HG03432 (cell line): ENCODE results near the gene ELMOD3.

Source experiments
- ATAC-seq: cut with Tn5 transposase; IDR thresholded peaks from one replicate; pipeline ENCODE4 v1.9.1; 2021; ENCODE audit warnings: mild to moderate bottlenecking, moderate library complexity; ENCODE audit not compliant: unreplicated experiment

Gene ELMOD3

GRCh38 chr2:85422072-85422457, 67.5 kb downstream of the ELMOD3 start:
- no peak for ATAC-seq

- no peak for ATAC-seq
Observed at GRCh38 chr2:85423525-85423924, 69.0 kb downstream of the ELMOD3 start.

- no peak for ATAC-seq
Observed at GRCh38 chr2:85425588-85425987, 71.0 kb downstream of the ELMOD3 start.

GRCh38 chr2:85427300-85427835, 72.8 kb downstream of the ELMOD3 start:
- no peak for ATAC-seq

GRCh38 chr2:85428343-85428881, 73.8 kb downstream of the ELMOD3 start:
- ATAC-seq, result no peak

- no peak for ATAC-seq
Observed at GRCh38 chr2:85429213-85429923, 74.8 kb downstream of the ELMOD3 start.

- ATAC-seq, result no peak
Observed at GRCh38 chr2:85429924-85430289, 75.3 kb downstream of the ELMOD3 start.

GRCh38 chr2:85430752-85431569, 76.4 kb downstream of the ELMOD3 start:
- ATAC-seq, result no peak

- ATAC-seq, result no peak
Observed at GRCh38 chr2:85431570-85432205, 77.1 kb downstream of the ELMOD3 start.

GRCh38 chr2:85433511-85434089, 79.0 kb downstream of the ELMOD3 start:
- no peak for ATAC-seq

GRCh38 chr2:85434696-85435095, 80.1 kb downstream of the ELMOD3 start:
- no peak for ATAC-seq

GRCh38 chr2:85435220-85435958, 80.8 kb downstream of the ELMOD3 start:
- ATAC-seq, result no peak

GRCh38 chr2:85435981-85436835, 81.6 kb downstream of the ELMOD3 start:
- no peak for ATAC-seq

GRCh38 chr2:85436836-85437487, 82.4 kb downstream of the ELMOD3 start:
- ATAC-seq, result no peak

- ATAC-seq, result peak; percentile 89
Observed at GRCh38 chr2:85437488-85438200, 83.1 kb downstream of the ELMOD3 start.

- peak; percentile 2 for ATAC-seq
Observed at GRCh38 chr2:85438201-85439024, 83.8 kb downstream of the ELMOD3 start.

- no peak for ATAC-seq
Observed at GRCh38 chr2:85439025-85439472, 84.5 kb downstream of the ELMOD3 start.
